HepG2 (cell line): Measurements from ENCODE around the gene LAMC1. TPM values are rescaled to one million over a fixed set of nuclear protein-coding genes. Genes with fewer than 3 reads are reported as not detected.
A peak's percentile ranks its signal among the peaks of the same experiment; 100 is the strongest.

Source experiments
- BRCA1 ChIP-seq: sonication (generic); formaldehyde crosslinking; IDR thresholded peaks from 2 replicates; pipeline ENCODE4 v1.4.0; 2020; ENCODE audit warnings: missing genetic modification reagents
- KLF16 ChIP-seq, 2 experiments: sonication (generic) in 1 of 2; formaldehyde crosslinking in 1 of 2; IDR thresholded peaks; 2 replicates each; pipeline versions ENCODE4 v1.6.1 to v1.8.0; 2016 to 2023; ENCODE audit warnings: missing genetic modification reagents in 2 of 2, missing compliant biosample characterization in 1 of 2
- RBAK ChIP-seq: sonication (generic); formaldehyde crosslinking; IDR thresholded peaks from 2 replicates; pipeline ENCODE4 v1.5.1; 2020; ENCODE audit warnings: mild to moderate bottlenecking, missing genetic modification reagents
- SETDB1 ChIP-seq: sonication (generic); formaldehyde crosslinking; IDR thresholded peaks from 2 replicates; pipeline ENCODE4 v1.5.1; 2020; ENCODE audit warnings: missing genetic modification reagents, mild to moderate bottlenecking, borderline replicate concordance
- SRSF1 ChIP-seq: fragments of 200-400 bp; formaldehyde crosslinking; optimal IDR thresholded peaks from 2 replicates; pipeline ENCODE3; 2017; ENCODE audit warnings: mild to moderate bottlenecking, low read depth, low read length, moderate library complexity
- STAT6 ChIP-seq: sonication (generic); formaldehyde crosslinking; IDR thresholded peaks from 2 replicates; pipeline ENCODE4 v1.4.0; 2020; ENCODE audit warnings: missing genetic modification reagents, mild to moderate bottlenecking, borderline replicate concordance
- ZFP90 ChIP-seq: sonication (generic); formaldehyde crosslinking; IDR thresholded peaks from 2 replicates; pipeline ENCODE4 v1.8.0; 2022; ENCODE audit warnings: missing genetic modification reagents, mild to moderate bottlenecking, inconsistent platforms, borderline replicate concordance
- ZNF205 ChIP-seq: IDR thresholded peaks from 2 replicates; pipeline ENCODE4 v1.6.1; 2018; ENCODE audit warnings: missing biosample characterization, missing genetic modification reagents
- ZNF30 ChIP-seq: sonication (generic); formaldehyde crosslinking; IDR thresholded peaks from 2 replicates; pipeline ENCODE4 v1.5.0; 2020; ENCODE audit warnings: mild to moderate bottlenecking, missing genetic modification reagents
- ZNF550 ChIP-seq: sonication (generic); formaldehyde crosslinking; IDR thresholded peaks from 2 replicates; pipeline ENCODE4 v1.4.0; 2020; ENCODE audit warnings: mild to moderate bottlenecking, missing genetic modification reagents, borderline replicate concordance
- ZNF557 ChIP-seq: sonication (generic); formaldehyde crosslinking; IDR thresholded peaks from 2 replicates; pipeline ENCODE4 v1.4.0; 2020; ENCODE audit warnings: missing genetic modification reagents
- ZNF790 ChIP-seq: sonication (generic); formaldehyde crosslinking; IDR thresholded peaks from 2 replicates; pipeline ENCODE4 v1.8.0; 2022; ENCODE audit warnings: missing genetic modification reagents, mild to moderate bottlenecking, borderline replicate concordance
- ZNF878 ChIP-seq: sonication (generic); formaldehyde crosslinking; IDR thresholded peaks from 2 replicates; pipeline ENCODE4 v1.8.1; 2023; ENCODE audit warnings: mild to moderate bottlenecking, missing genetic modification reagents, moderate library complexity
- ZSCAN30 ChIP-seq: sonication (generic); formaldehyde crosslinking; IDR thresholded peaks from 2 replicates; pipeline ENCODE4 v1.5.0; 2020; ENCODE audit warnings: mild to moderate bottlenecking, missing genetic modification reagents
- ZSCAN31 ChIP-seq: sonication (generic); formaldehyde crosslinking; IDR thresholded peaks from 2 replicates; pipeline ENCODE4 v1.5.0; 2020; ENCODE audit warnings: low read depth, mild to moderate bottlenecking, missing genetic modification reagents
- ZZZ3 ChIP-seq: sonication (generic); formaldehyde crosslinking; IDR thresholded peaks from 2 replicates; pipeline ENCODE4 v1.4.0; 2020; ENCODE audit warnings: missing genetic modification reagents, mild to moderate bottlenecking, borderline replicate concordance
- polyA plus RNA-seq, 8 experiments: library from polyadenylated mRNA; depleted of rRNA in 3 of 8; stranded (reverse) in 7 of 8; unstranded in 1 of 8; fragments of >200 nt; fragmentation: Illumina TruSeq in 4 of 8; extraction: Trizol in 4 of 8; gene quantifications; 2 replicates each; pipeline versions ENCODE4 v1.2.1 to v1.2.3, GENCODE V29; 2011 to 2016; ENCODE audit warnings: low read depth in 4 of 8, missing spikeins in 1 of 8, mixed read lengths in 1 of 8; ENCODE audit not compliant: insufficient read depth in 1 of 8
- total RNA-seq, 5 experiments: library from RNA; depleted of rRNA; stranded (reverse); fragments of >200 nt; fragmentation: Illumina TruSeq; extraction: Trizol; gene quantifications; 2 replicates each; pipeline ENCODE4 v1.2.3, GENCODE V29; 2016; ENCODE audit warnings: low read depth in 1 of 5
- TF ChIP-seq, protein P1 (sequence below): sonication (generic); formaldehyde crosslinking; IDR thresholded peaks from 2 replicates; pipeline ENCODE4 v1.4.0; 2020; ENCODE audit warnings: missing genetic modification reagents
- TF ChIP-seq, protein P2 (sequence below): sonication (generic); formaldehyde crosslinking; IDR thresholded peaks from 2 replicates; pipeline ENCODE4 v1.4.0; 2020; ENCODE audit warnings: missing genetic modification reagents, borderline replicate concordance
- TF ChIP-seq, protein P3 (sequence below): sonication (generic); formaldehyde crosslinking; IDR thresholded peaks from 2 replicates; pipeline ENCODE4 v1.9.0; 2021; ENCODE audit warnings: missing genetic modification reagents, mild to moderate bottlenecking, borderline replicate concordance

LAMC1 gene
- total and polyA plus RNA-seq, 2 of the 13 experiments (the other 11 are each of a cell fraction or from before 2014, with no cell fraction given), result 58.5 to 137 TPM

DNA sequence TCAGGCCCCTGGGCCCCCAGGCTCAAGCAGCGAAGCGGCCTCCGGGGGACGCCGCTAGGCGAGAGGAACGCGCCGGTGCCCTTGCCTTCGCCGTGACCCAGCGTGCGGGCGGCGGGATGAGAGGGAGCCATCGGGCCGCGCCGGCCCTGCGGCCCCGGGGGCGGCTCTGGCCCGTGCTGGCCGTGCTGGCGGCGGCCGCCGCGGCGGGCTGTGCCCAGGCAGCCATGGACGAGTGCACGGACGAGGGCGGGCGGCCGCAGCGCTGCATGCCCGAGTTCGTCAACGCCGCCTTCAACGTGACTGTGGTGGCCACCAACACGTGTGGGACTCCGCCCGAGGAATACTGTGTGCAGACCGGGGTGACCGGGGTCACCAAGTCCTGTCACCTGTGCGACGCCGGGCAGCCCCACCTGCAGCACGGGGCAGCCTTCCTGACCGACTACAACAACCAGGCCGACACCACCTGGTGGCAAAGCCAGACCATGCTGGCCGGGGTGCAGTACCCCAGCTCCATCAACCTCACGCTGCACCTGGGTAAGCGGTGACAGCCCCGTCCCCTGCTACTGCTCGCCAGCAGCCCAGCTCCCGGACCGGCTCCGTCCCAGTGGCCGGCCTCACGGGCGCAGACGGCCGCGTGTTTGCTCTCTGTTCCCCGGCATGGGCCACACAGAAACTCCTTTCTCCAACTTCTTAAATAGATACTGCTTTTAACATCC is 539 bp downstream of the LAMC1 start (continued):
- TF ChIP-seq RBAK (CRISPR knock-in tag) (no peak), ZNF557 (CRISPR knock-in tag) (no peak), SRSF1 (peak; percentile 70), ZNF30 (CRISPR knock-in tag) (no peak), ZNF790 (CRISPR knock-in tag) (no peak), ZNF550 (no peak), ZNF878 (CRISPR knock-in tag) (no peak), ZNF205 (CRISPR knock-in tag) (no peak), SETDB1 (CRISPR knock-in tag) (no peak), ZSCAN30 (no peak), KLF16 (CRISPR knock-in tag; IDR thresholded peaks at IDR 0.05) (no peak), ZFP90 (CRISPR knock-in tag) (peak; percentile 51; the same call in 1 of the 2 replicates), ZSCAN31 (CRISPR knock-in tag) (no peak), ZZZ3 (CRISPR knock-in tag) (no peak), STAT6 (no peak), BRCA1 (CRISPR knock-in tag) (no peak; the same call in 1 of the 2 replicates)
- TF ChIP-seq, protein P1, sequence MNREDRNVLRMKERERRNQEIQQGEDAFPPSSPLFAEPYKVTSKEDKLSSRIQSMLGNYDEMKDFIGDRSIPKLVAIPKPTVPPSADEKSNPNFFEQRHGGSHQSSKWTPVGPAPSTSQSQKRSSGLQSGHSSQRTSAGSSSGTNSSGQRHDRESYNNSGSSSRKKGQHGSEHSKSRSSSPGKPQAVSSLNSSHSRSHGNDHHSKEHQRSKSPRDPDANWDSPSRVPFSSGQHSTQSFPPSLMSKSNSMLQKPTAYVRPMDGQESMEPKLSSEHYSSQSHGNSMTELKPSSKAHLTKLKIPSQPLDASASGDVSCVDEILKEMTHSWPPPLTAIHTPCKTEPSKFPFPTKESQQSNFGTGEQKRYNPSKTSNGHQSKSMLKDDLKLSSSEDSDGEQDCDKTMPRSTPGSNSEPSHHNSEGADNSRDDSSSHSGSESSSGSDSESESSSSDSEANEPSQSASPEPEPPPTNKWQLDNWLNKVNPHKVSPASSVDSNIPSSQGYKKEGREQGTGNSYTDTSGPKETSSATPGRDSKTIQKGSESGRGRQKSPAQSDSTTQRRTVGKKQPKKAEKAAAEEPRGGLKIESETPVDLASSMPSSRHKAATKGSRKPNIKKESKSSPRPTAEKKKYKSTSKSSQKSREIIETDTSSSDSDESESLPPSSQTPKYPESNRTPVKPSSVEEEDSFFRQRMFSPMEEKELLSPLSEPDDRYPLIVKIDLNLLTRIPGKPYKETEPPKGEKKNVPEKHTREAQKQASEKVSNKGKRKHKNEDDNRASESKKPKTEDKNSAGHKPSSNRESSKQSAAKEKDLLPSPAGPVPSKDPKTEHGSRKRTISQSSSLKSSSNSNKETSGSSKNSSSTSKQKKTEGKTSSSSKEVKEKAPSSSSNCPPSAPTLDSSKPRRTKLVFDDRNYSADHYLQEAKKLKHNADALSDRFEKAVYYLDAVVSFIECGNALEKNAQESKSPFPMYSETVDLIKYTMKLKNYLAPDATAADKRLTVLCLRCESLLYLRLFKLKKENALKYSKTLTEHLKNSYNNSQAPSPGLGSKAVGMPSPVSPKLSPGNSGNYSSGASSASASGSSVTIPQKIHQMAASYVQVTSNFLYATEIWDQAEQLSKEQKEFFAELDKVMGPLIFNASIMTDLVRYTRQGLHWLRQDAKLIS, result 0 out of 2 replicates have a peak, but pooled peaks have one; percentile 32
- TF ChIP-seq, protein P2, sequence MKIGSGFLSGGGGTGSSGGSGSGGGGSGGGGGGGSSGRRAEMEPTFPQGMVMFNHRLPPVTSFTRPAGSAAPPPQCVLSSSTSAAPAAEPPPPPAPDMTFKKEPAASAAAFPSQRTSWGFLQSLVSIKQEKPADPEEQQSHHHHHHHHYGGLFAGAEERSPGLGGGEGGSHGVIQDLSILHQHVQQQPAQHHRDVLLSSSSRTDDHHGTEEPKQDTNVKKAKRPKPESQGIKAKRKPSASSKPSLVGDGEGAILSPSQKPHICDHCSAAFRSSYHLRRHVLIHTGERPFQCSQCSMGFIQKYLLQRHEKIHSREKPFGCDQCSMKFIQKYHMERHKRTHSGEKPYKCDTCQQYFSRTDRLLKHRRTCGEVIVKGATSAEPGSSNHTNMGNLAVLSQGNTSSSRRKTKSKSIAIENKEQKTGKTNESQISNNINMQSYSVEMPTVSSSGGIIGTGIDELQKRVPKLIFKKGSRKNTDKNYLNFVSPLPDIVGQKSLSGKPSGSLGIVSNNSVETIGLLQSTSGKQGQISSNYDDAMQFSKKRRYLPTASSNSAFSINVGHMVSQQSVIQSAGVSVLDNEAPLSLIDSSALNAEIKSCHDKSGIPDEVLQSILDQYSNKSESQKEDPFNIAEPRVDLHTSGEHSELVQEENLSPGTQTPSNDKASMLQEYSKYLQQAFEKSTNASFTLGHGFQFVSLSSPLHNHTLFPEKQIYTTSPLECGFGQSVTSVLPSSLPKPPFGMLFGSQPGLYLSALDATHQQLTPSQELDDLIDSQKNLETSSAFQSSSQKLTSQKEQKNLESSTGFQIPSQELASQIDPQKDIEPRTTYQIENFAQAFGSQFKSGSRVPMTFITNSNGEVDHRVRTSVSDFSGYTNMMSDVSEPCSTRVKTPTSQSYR (CRISPR knock-in tag), result no peak
- TF ChIP-seq, protein P3, sequence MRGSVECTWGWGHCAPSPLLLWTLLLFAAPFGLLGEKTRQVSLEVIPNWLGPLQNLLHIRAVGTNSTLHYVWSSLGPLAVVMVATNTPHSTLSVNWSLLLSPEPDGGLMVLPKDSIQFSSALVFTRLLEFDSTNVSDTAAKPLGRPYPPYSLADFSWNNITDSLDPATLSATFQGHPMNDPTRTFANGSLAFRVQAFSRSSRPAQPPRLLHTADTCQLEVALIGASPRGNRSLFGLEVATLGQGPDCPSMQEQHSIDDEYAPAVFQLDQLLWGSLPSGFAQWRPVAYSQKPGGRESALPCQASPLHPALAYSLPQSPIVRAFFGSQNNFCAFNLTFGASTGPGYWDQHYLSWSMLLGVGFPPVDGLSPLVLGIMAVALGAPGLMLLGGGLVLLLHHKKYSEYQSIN (CRISPR knock-in tag), result no peak
